ENCODE measurements around the gene ZNF600. TPM values are rescaled to one million over a fixed set of nuclear protein-coding genes. Genes with fewer than 3 reads are reported as not detected.
"Not testable (repeated sequence)": the region's sequence is repeated elsewhere in the genome, so short reads cannot be mapped to it uniquely, and the experiment has no call there.

The ZNF600 gene
- total RNA-seq, result 4.8 TPM

DNA sequence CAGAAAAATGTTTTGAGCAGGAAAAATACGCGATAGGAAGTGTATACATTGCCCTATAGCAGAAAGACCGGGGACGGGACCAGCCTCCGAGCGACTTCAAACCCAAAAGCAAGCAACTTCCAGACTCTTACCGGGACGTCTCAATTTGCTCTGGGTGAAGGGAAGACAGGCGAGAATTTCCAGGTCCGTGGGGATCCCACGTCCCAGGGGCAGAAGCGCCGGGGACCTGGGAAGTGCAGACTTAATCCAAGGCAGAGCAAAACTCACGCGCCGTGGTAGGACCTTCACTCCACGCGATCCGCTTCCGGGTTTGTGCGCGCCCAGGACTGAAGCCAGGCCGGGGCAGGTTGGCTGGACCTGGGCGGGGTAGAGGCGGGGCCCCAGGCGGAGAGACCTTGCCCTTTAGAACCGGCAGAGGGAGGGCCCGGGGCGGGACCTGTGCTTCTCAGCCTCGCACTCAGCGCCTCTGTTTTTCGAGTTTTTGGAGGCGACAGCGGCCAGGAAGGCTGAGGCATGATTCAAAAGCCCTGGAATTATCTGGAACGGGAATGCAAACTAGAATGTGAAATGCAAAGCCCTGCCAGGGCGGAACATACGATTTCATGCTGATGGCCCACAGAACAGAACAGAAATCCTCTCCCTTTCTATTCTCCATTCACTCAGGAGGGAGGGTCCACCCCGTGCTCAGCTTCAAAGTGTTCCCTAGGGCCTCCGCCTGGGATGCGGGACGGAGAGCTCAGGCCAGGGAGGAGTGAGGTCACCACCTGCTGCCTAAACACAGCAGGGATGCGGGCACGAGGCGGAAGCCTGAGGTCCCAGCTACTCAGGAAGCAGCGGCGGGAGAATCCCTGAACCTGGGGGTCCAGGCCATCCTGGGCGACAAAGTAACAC, at the start of gene ZNF600:
ZNF600 (minus strand) TSS at position 328 of the 891 bp plus-strand sequence. CDS start 7,903 bp downstream, outside the sequence.
- Histone ChIP-seq H3K4me3 (peak within 1 kb of the TSS; percentile 48 to 84), H3K27ac (peak within 1 kb of the TSS; percentile 79 to 85)
- TF ChIP-seq, protein P1, sequence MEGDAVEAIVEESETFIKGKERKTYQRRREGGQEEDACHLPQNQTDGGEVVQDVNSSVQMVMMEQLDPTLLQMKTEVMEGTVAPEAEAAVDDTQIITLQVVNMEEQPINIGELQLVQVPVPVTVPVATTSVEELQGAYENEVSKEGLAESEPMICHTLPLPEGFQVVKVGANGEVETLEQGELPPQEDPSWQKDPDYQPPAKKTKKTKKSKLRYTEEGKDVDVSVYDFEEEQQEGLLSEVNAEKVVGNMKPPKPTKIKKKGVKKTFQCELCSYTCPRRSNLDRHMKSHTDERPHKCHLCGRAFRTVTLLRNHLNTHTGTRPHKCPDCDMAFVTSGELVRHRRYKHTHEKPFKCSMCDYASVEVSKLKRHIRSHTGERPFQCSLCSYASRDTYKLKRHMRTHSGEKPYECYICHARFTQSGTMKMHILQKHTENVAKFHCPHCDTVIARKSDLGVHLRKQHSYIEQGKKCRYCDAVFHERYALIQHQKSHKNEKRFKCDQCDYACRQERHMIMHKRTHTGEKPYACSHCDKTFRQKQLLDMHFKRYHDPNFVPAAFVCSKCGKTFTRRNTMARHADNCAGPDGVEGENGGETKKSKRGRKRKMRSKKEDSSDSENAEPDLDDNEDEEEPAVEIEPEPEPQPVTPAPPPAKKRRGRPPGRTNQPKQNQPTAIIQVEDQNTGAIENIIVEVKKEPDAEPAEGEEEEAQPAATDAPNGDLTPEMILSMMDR (IDR thresholded peaks at IDR 0.05), result peak; percentile 19 to 40 (median 38)
- H3K4me1 ChIP-seq, H3K27me3 ChIP-seq, H3K36me3 ChIP-seq, H3K9me3 ChIP-seq: not testable (repeated sequence)
- intact Hi-C loops (cut with DNase I), result loop anchor here (2.0 to 10.0 kb wide), 3 partner anchors 52 to 158 kb away; partner anchors contain the start of genes ZNF468 and ZNF611
- peak; percentile 77 to 95 for DNase-seq (ENCODE audit: low spot score in 2 of 2)

DNA sequence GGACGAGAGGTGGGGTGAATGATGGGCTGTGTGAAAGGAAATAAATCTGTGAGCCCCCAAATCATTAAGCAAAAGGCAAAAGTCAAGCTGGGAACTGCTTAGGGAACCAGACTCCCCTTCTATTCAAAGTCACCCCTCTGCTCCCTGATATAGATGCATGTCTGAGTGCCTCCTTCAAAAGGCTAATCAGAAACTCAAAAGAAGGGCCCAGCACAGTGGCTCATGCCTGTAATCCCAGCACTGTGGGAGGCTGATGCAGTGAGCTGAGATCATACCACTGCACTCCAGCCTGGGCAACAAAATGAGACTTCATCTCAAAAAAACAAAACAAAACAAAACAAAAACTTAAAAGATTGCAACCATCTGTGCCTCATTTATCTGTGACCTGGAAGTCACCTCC, 47.7 kb upstream of the ZNF600 start:
- peaks cover 19 to 32% of the 10 kb centered on the region in 2 donors for H3K9me3 ChIP-seq
- DNase-seq (ENCODE audit: low spot score in 2 of 2); intact Hi-C loops (cut with DNase I); H3K27me3 ChIP-seq; H3K4me3 ChIP-seq; H3K4me1 ChIP-seq; H3K27ac ChIP-seq: not testable (repeated sequence)
- H3K36me3 ChIP-seq, result peaks cover 9 to 29% of the 10 kb centered on the region in 2 donors

DNA sequence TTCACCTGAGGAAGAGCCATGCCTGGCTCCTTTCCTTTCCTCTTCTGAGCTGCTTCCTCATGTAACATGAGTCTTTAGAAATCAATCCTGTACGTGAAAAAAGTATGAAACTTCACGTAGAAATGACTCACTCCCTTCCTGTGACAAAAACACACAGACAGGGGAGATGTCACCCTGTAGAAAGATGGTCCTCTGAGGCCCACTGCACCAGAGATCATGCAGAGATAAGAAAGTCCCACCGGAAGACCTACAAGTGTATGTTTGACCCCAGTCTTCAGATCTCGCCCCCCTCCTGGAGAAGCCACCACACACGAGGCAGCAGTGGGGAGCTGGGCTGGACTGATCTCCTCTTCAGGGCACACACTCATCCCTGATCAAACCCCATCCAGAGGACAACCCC, 47.0 kb upstream of the ZNF600 start:
- Histone ChIP-seq H3K9me3 (peaks cover 12 to 24% of the 10 kb centered on the region in 2 donors), H3K36me3 (peaks cover 4 to 22% of the 10 kb centered on the region in 2 donors)
- H3K4me1 ChIP-seq; H3K27me3 ChIP-seq; DNase-seq (ENCODE audit: low spot score in 2 of 2); H3K4me3 ChIP-seq; intact Hi-C loops (cut with DNase I); H3K27ac ChIP-seq: not testable (repeated sequence)

DNA sequence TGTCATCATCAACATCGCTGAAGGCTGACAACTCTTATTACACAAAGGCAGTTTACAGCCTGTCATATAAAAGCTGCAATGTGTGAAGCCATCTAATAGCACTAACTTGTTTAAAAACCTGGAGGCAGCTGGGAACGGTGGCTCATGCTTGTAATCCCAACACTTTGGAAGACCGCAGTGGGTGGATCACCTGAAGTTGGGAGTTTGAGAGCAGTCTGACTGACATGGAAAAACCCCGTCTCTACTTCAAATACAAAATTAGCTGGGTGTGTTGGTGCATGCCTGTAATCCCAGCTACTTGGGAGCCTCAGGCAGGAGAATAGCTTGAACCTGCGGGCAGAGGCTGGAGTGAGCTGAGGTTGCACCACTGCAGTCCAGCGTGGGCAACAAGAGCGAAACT, 43.3 kb upstream of the ZNF600 start:
- DNase-seq (ENCODE audit: low spot score in 2 of 2); intact Hi-C loops (cut with DNase I); H3K27me3 ChIP-seq; H3K4me3 ChIP-seq; H3K9me3 ChIP-seq; H3K27ac ChIP-seq; H3K36me3 ChIP-seq; H3K4me1 ChIP-seq: not testable (repeated sequence)

DNA sequence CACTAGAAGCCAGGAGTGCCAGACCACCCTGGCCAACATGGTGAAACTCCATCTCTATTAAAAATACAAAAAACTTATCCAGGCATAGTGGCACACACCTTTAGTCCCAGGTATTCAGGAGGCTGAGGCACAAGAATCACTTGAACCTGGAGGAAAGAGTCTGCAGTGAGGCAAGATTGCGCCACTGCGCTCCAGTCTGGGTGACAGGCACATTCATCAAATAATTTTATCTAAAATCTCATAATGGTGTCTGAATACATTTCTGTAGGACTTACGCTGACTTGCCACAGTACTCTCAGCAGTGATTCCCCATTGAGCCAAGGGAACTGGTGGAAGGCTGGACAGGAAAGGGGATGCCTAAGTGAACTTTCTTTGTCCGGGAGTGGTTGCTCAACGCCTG, 39.2 kb upstream of the ZNF600 start:
- no peaks in the 10 kb centered on the region for H3K36me3 ChIP-seq
- DNase-seq (ENCODE audit: low spot score in 2 of 2), result no peak
- no peak overlapping the region for H3K4me3 ChIP-seq
- H3K4me1 ChIP-seq, result no peaks in the 10 kb centered on the region
- H3K27ac ChIP-seq, result no peak overlapping the region
- H3K9me3 ChIP-seq, result no peaks in the 10 kb centered on the region
- H3K27me3 ChIP-seq, result no peaks in the 10 kb centered on the region
- TF ChIP-seq, protein P1 (IDR thresholded peaks at IDR 0.05), result no peak
- intact Hi-C loops (cut with DNase I), result no loop called here

DNA sequence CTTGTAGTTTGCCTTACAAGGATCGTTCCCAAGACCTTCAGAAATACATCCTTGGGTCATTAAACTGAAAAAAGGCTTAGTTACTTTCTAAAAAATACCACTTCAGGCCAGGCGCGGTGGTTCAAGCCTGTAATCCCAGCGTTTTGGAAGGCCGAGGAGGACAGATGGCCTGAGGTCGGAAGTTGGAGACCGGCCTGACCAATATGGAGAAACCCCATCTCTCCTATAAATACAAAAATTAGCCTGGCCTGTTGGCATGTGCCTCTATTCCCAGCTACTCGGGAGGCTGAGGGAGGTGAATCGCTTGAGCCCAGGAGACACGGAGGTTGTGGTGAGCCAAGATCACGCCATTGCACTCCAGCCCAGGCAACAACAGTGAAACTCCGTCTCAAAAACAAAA, 37.1 kb upstream of the ZNF600 start:
- intact Hi-C loops (cut with DNase I), result loop anchor here (5.0 kb wide), 1 partner anchor 34 kb away; the partner anchor contains the start of gene ZNF468
- Histone ChIP-seq H3K4me3 (no peak overlapping the region), H3K27ac (no peak overlapping the region)

DNA sequence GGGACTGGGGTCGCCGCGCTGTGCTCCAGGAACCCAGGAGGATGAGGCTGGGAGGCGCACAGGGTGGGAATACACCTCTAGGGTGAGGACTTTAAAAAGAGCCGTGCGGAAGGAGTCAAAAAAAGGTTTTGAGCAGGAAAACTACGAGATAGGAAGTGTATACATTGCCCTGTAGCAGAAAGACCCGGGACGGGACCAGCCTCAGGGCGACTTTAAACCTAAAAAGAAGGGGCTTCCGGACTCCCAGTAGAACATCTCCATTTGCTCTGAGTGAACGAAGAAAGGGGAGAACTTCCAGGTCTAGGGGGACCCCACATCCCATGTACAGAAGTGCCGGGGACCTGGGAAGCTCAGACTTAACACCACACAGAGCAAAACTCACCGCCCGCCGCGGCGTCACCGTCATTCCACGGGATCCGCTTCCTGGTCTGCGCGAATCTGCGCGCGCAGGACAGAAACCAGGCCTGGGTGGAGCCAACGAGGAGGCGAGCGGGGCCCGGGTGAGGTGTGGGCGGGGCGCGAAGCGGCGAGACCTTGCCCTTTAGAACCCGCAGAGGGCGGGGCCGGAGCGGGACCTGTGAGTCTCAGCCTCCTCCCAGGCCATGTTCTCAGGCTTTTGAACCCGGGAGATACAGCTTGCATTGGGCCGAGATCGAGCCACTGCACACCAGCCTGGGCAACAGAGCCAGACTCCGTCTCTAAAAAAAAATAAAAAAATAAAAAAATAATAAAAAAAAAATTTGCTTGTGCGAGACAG, 34.8 kb upstream of the ZNF600 start, which contains the start of gene ZNF28:
ZNF28 (minus strand) TSS at position 430 of the 757 bp plus-strand sequence. CDS start 3,675 bp downstream, outside the sequence.
- H3K4me1 ChIP-seq, H3K27me3 ChIP-seq, H3K9me3 ChIP-seq: not testable (repeated sequence)
- Histone ChIP-seq H3K27ac (peak within 1 kb of the TSS; percentile 37 to 70), H3K36me3 (peaks cover 10 to 11% of the 10 kb centered on the region in 2 donors), H3K4me3 (peak within 1 kb of the TSS; percentile 64 to 75)
- peak; percentile 41 to 82 for DNase-seq (ENCODE audit: low spot score in 2 of 2)
- intact Hi-C loops (cut with DNase I), result loop anchor here (5.0 kb wide), 1 partner anchor 36 kb away; the partner anchor contains the start of gene ZNF468

More for the DNA sequence above, 37.1 kb upstream of the ZNF600 start:
- no peaks in the 10 kb centered on the region for H3K27me3 ChIP-seq
- H3K9me3 ChIP-seq, result no peaks in the 10 kb centered on the region
- H3K4me1 ChIP-seq, result peaks cover 0 to 3% of the 10 kb centered on the region in 2 donors
- TF ChIP-seq, protein P1 (IDR thresholded peaks at IDR 0.05), result no peak
- no peaks in the 10 kb centered on the region for H3K36me3 ChIP-seq
- DNase-seq (ENCODE audit: low spot score in 2 of 2), result no peak

DNA sequence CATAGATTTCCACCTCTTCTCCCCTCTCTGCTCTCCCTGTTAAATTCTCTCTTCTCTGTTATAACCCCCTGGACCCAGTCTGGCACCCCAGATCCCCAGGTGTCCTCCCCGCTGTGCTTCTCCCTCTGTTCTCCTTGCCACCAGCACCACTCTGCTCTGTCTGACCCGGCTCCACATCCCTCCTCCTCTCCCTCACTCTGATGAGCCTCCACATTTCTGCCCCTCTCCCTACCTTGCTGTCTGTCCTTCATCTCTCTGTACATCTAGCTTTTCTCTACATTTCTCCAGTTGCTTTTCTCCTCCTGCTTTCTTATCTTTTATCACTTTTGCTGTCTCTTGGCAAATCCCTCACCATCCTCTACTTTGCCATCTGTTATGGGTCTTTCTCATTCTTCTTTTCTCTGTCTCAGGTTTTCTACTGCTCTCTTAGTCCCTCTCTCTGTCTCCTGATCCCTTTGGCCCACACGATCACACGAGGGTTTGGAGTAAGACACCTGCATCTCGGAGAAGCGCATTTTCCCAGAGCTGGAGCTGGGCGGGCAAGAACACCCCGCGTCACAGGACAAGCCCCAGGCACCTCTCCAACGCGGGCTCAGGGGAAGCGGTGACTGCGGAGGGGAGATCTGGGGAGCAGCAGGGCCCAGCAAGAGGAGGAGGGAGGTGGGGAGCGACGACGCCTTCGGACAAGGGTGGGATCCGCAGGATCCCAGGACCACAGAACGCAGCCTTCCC, 34.0 kb upstream of the ZNF600 start:
- DNase-seq (ENCODE audit: low spot score in 2 of 2), result peak in 1 of 2 donors; percentile 70

More for the DNA sequence above, 34.0 kb upstream of the ZNF600 start:
- not testable (repeated sequence) for H3K4me1 ChIP-seq, H3K27me3 ChIP-seq, H3K9me3 ChIP-seq
- intact Hi-C loops (cut with DNase I), result loop anchor here (5.0 kb wide), 1 partner anchor 37 kb away; the partner anchor contains the start of gene ZNF468
- peak overlapping the region; percentile 64 to 75 for H3K4me3 ChIP-seq
- peaks cover 13 to 18% of the 10 kb centered on the region in 2 donors for H3K36me3 ChIP-seq
- peak overlapping the region; percentile 37 to 70 for H3K27ac ChIP-seq

All from ascending aorta (tissue), 2 donors.